H9 (cell line): Measurements from ENCODE around the gene GREB1L. TPM values are rescaled to one million over a fixed set of nuclear protein-coding genes. Genes with fewer than 3 reads are reported as not detected.

Experiments
- DNase-seq: peaks from one replicate; pipeline ENCODE4 v3.0.0-alpha.2; 2017
- H2AFZ ChIP-seq: one replicate; pipeline ENCODE4 v1.6.1; 2013; ENCODE audit warnings: mild to moderate bottlenecking, low read length, control low read depth, moderate library complexity
- H2AK5ac ChIP-seq: 2 replicates; pipeline ENCODE4 v1.6.1; 2013; ENCODE audit warnings: low read length, control low read depth, mixed read lengths; ENCODE audit not compliant: insufficient read length
- H2BK120ac ChIP-seq: one replicate; pipeline ENCODE4 v1.6.1; 2013; ENCODE audit warnings: low read depth, mild to moderate bottlenecking, low read length, control low read depth, inconsistent platforms; ENCODE audit not compliant: poor library complexity, severe bottlenecking
- H2BK12ac ChIP-seq: 2 replicates; pipeline ENCODE4 v1.6.1; 2013; ENCODE audit warnings: low read length, control low read depth, mixed read lengths, low read depth; ENCODE audit not compliant: insufficient read length
- H2BK15ac ChIP-seq: 2 replicates; pipeline ENCODE4 v1.6.1; 2013; ENCODE audit warnings: low read depth, low read length, control low read depth
- H2BK20ac ChIP-seq: one replicate; pipeline ENCODE4 v1.6.1; 2013; ENCODE audit warnings: low read depth, mild to moderate bottlenecking, low read length, control low read depth, inconsistent platforms; ENCODE audit not compliant: poor library complexity, severe bottlenecking
- H2BK5ac ChIP-seq: 2 replicates; pipeline ENCODE4 v1.6.1; 2013; ENCODE audit warnings: low read length, control low read depth, mixed read lengths; ENCODE audit not compliant: insufficient read length
- H3K14ac ChIP-seq: 2 replicates; pipeline ENCODE4 v1.6.1; 2013; ENCODE audit warnings: low read length, control low read depth; ENCODE audit not compliant: insufficient read depth
- H3K18ac ChIP-seq: 2 replicates; pipeline ENCODE4 v1.6.1; 2013; ENCODE audit warnings: low read depth, mild to moderate bottlenecking, mixed read lengths, low read length, control low read depth; ENCODE audit not compliant: insufficient read length
- H3K23ac ChIP-seq: 2 replicates; pipeline ENCODE4 v1.6.1; 2013; ENCODE audit warnings: low read length, control low read depth, mixed read lengths, low read depth; ENCODE audit not compliant: insufficient read length
- H3K23me2 ChIP-seq: 2 replicates; pipeline ENCODE4 v1.6.1; 2013; ENCODE audit warnings: low read depth, mild to moderate bottlenecking, mixed read lengths, low read length, control low read depth; ENCODE audit not compliant: insufficient read length, poor library complexity, severe bottlenecking
- H3K27ac ChIP-seq: 2 replicates; pipeline ENCODE4 v1.5.1; 2013; ENCODE audit warnings: low read length, control low read depth, mixed read lengths, low read depth; ENCODE audit not compliant: insufficient read length
- H3K27me3 ChIP-seq: 2 replicates; pipeline ENCODE4 v1.6.1; 2013; ENCODE audit warnings: low read length, control low read depth, inconsistent platforms; ENCODE audit not compliant: insufficient read depth
- H3K4ac ChIP-seq: 2 replicates; pipeline ENCODE4 v1.6.1; 2013; ENCODE audit warnings: low read depth, mild to moderate bottlenecking, control low read depth, inconsistent platforms, low read length, moderate library complexity
- H3K4me1 ChIP-seq: 2 replicates; pipeline ENCODE4 v1.6.1; 2013; ENCODE audit warnings: low read length, control low read depth, inconsistent platforms; ENCODE audit not compliant: insufficient read depth
- H3K4me2 ChIP-seq: 2 replicates; pipeline ENCODE4 v1.6.1; 2013; ENCODE audit warnings: low read length, control low read depth, mixed read lengths; ENCODE audit not compliant: insufficient read length, insufficient read depth
- H3K56ac ChIP-seq: 2 replicates; pipeline ENCODE4 v1.6.1; 2013; ENCODE audit warnings: low read depth, mild to moderate bottlenecking, mixed read lengths, low read length, control low read depth; ENCODE audit not compliant: insufficient read length
- H3K79me1 ChIP-seq: 2 replicates; pipeline ENCODE4 v1.6.1; 2013; ENCODE audit warnings: low read depth, mild to moderate bottlenecking, moderate library complexity, low read length, control low read depth, inconsistent platforms; ENCODE audit not compliant: insufficient read depth, poor library complexity, severe bottlenecking
- H3K79me2 ChIP-seq: 2 replicates; pipeline ENCODE4 v1.6.1; 2013; ENCODE audit warnings: low read length, control low read depth, inconsistent platforms; ENCODE audit not compliant: insufficient read depth
- H3K9ac ChIP-seq: 2 replicates; pipeline ENCODE4 v1.6.1; 2013; ENCODE audit warnings: low read length, control low read depth, mixed read lengths; ENCODE audit not compliant: insufficient read length; ENCODE audit errors: extremely low read depth
- H3K9me3 ChIP-seq: one replicate; pipeline ENCODE4 v1.6.1; 2013; ENCODE audit warnings: low read depth, low read length, inconsistent platforms; ENCODE audit not compliant: control insufficient read depth
- H3T11ph ChIP-seq: one replicate; pipeline ENCODE4 v1.6.1; 2013; ENCODE audit warnings: mild to moderate bottlenecking, low read length, control low read depth, inconsistent platforms
- H4K20me1 ChIP-seq: one replicate; pipeline ENCODE4 v1.6.1; 2013; ENCODE audit not compliant: control insufficient read depth, insufficient read length, insufficient read depth
- H4K5ac ChIP-seq: 2 replicates; pipeline ENCODE4 v1.6.1; 2013; ENCODE audit warnings: low read depth, mild to moderate bottlenecking, mixed read lengths, low read length, control low read depth; ENCODE audit not compliant: insufficient read length
- H4K8ac ChIP-seq: replicated peaks from 2 replicates; pipeline ENCODE4 v1.6.1; 2013; ENCODE audit warnings: low read length, control low read depth, mixed read lengths, low read depth; ENCODE audit not compliant: insufficient read length
- H4K91ac ChIP-seq: 2 replicates; pipeline ENCODE4 v1.6.1; 2013; ENCODE audit warnings: low read depth, mild to moderate bottlenecking, moderate library complexity, mixed read lengths, low read length, control low read depth; ENCODE audit not compliant: insufficient read length
- H3K27ac Mint-ChIP-seq, 3 experiments: 2 replicates in 2 of 3; 3 replicates in 1 of 3; pipeline ENCODE4 v1.8.0; 2020 to 2021; ENCODE audit warnings: mixed read lengths in 3 of 3, mild to moderate bottlenecking in 1 of 3, moderate library complexity in 1 of 3
- H3K27me3 Mint-ChIP-seq: 2 replicates; pipeline ENCODE4 v1.8.0; 2021; ENCODE audit warnings: low read depth, mild to moderate bottlenecking, moderate library complexity, mixed read lengths
- H3K36me3 Mint-ChIP-seq, 3 experiments: 2 replicates in 2 of 3; 3 replicates in 1 of 3; pipeline ENCODE4 v1.8.0; 2020 to 2021; ENCODE audit warnings: low read depth in 3 of 3, mixed read lengths in 3 of 3; ENCODE audit not compliant: insufficient read depth in 1 of 3
- H3K4me1 Mint-ChIP-seq, 2 experiments: 2 replicates each; pipeline ENCODE4 v1.8.0; 2020; ENCODE audit warnings: mixed read lengths in 2 of 2
- H3K4me3 Mint-ChIP-seq, 2 experiments: 2 replicates in 1 of 2; 3 replicates in 1 of 2; pipeline ENCODE4 v1.8.0; 2020 to 2021; ENCODE audit warnings: mild to moderate bottlenecking in 2 of 2, mixed read lengths in 2 of 2, moderate library complexity in 1 of 2
- H3K9me3 Mint-ChIP-seq, 2 experiments: 2 replicates in 1 of 2; 3 replicates in 1 of 2; pipeline ENCODE4 v1.8.0; 2020; ENCODE audit warnings: mild to moderate bottlenecking in 2 of 2, mixed read lengths in 2 of 2, moderate library complexity in 1 of 2
- WGBS: extraction: QIAGEN DNeasy Blood & Tissue Kit; methylation state at CpG from one replicate; pipeline ENCODE4 v1.1.7; 2013; ENCODE audit warnings: missing lambda C conversion rate, low lambda C conversion rate, mixed read lengths; ENCODE audit not compliant: insufficient read length; ENCODE audit errors: extremely low coverage; 5-methylcytosine and 5-hydroxymethylcytosine counted together
- total RNA-seq: library from RNA; stranded (reverse); gene quantifications from 2 replicates; pipeline ENCODE4 v1.2.1, GENCODE V29; 2021
- TF ChIP-seq, protein P1 (sequence below): fragments of 200-600 bp; sonication (generic); conservative IDR thresholded peaks from 3 replicates; pipeline ENCODE4 v1.8.0; 2021; ENCODE audit warnings: antibody characterized with exemption, mild to moderate bottlenecking

GREB1L gene
- total RNA-seq, 1 experiment from 2014 or later, result 2.7 TPM

GRCh38 chr18:21344860-21345259 lies 102.8 kb downstream of the GREB1L start:
- H4K8ac ChIP-seq, result no peak overlapping the region
- no peaks in the 10 kb centered on the region for H3K79me2 ChIP-seq
- H3K9me3 Mint-ChIP-seq, result peaks cover 10 to 12% of the 10 kb centered on the region in 2 experiments; a peak in 4 of 5 replicates
- H4K20me1 ChIP-seq, result no peaks in the 10 kb centered on the region
- no peak overlapping the region for H3K23ac ChIP-seq
- H3T11ph ChIP-seq, result no peak overlapping the region
- H3K4ac ChIP-seq, result no peak overlapping the region
- no peaks in the 10 kb centered on the region for H3K79me1 ChIP-seq
- H3K27ac ChIP-seq, result no peak overlapping the region
- H2BK15ac ChIP-seq, result no peak overlapping the region
- H3K18ac ChIP-seq, result no peak overlapping the region
- H3K9me3 ChIP-seq, result no peaks in the 10 kb centered on the region
- H3K4me1 Mint-ChIP-seq, result peaks cover 30 to 43% of the 10 kb centered on the region in 2 experiments
- no peak overlapping the region for H3K4me2 ChIP-seq
- H2BK5ac ChIP-seq, result no peak overlapping the region
- H3K27me3 Mint-ChIP-seq, result peaks cover 23% of the 10 kb centered on the region
- no peak overlapping the region for H2BK20ac ChIP-seq
- no peak overlapping the region for H2BK120ac ChIP-seq
- H3K14ac ChIP-seq, result no peak overlapping the region
- H4K5ac ChIP-seq, result no peak overlapping the region
- no peak overlapping the region for H4K91ac ChIP-seq
- H2AFZ ChIP-seq, result no peak overlapping the region
- H3K56ac ChIP-seq, result no peak overlapping the region
- H2BK12ac ChIP-seq, result no peak overlapping the region
- no peak overlapping the region for H3K9ac ChIP-seq
- no peak overlapping the region for H2AK5ac ChIP-seq
- H3K36me3 Mint-ChIP-seq, result peaks cover 0 to 17% (median 0%) of the 10 kb centered on the region in 3 experiments; a peak in 2 of 7 replicates
- H3K27me3 ChIP-seq, result no peaks in the 10 kb centered on the region; the same call in 1 of the 2 replicates
- H3K23me2 ChIP-seq, result no peaks in the 10 kb centered on the region
- H3K27ac Mint-ChIP-seq, result no peak overlapping the region; a peak in 1 of 7 replicates
- TF ChIP-seq, protein P1, sequence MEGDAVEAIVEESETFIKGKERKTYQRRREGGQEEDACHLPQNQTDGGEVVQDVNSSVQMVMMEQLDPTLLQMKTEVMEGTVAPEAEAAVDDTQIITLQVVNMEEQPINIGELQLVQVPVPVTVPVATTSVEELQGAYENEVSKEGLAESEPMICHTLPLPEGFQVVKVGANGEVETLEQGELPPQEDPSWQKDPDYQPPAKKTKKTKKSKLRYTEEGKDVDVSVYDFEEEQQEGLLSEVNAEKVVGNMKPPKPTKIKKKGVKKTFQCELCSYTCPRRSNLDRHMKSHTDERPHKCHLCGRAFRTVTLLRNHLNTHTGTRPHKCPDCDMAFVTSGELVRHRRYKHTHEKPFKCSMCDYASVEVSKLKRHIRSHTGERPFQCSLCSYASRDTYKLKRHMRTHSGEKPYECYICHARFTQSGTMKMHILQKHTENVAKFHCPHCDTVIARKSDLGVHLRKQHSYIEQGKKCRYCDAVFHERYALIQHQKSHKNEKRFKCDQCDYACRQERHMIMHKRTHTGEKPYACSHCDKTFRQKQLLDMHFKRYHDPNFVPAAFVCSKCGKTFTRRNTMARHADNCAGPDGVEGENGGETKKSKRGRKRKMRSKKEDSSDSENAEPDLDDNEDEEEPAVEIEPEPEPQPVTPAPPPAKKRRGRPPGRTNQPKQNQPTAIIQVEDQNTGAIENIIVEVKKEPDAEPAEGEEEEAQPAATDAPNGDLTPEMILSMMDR, result no peak
- no peak overlapping the region for H3K4me3 Mint-ChIP-seq
- no peaks in the 10 kb centered on the region for H3K4me1 ChIP-seq
- WGBS, result no CpG with 5 or more reads among the region's 1 CpG
- DNase-seq, result no peak
